Neutrophil (primary cell): ENCODE results near the gene DEFB132.
A peak's percentile ranks its signal among the peaks of the same experiment; 100 is the strongest.
"Not testable (repeated sequence)": the region's sequence is repeated elsewhere in the genome, so short reads cannot be mapped to it uniquely, and the experiment has no call there.

Experiments
- H3K27ac ChIP-seq: fragments of 200-600 bp; sonication (generic); 2 replicates; pipeline ENCODE4 v1.5.1; 2016; ENCODE audit warnings: mild to moderate bottlenecking, moderate library complexity
- H3K27me3 ChIP-seq: fragments of 200-600 bp; sonication (generic); 2 replicates; pipeline ENCODE4 v1.6.0; 2016; ENCODE audit warnings: mild to moderate bottlenecking
- H3K36me3 ChIP-seq: fragments of 200-600 bp; sonication (generic); 2 replicates; pipeline ENCODE4 v1.5.1; 2017
- H3K4me1 ChIP-seq, 2 experiments: fragments of 200-600 bp in 1 of 2; sonication (generic) in 1 of 2; 1 replicate in 1 of 2; 2 replicates in 1 of 2; pipeline versions ENCODE4 v1.5.1 to v1.6.1; 2013 to 2016; ENCODE audit warnings: low read depth in 1 of 2, low read length in 1 of 2, mild to moderate bottlenecking in 1 of 2, moderate library complexity in 1 of 2; ENCODE audit not compliant: control insufficient read depth in 1 of 2, insufficient read depth in 1 of 2
- H3K4me3 ChIP-seq, 2 experiments: fragments of 200-600 bp in 1 of 2; sonication (generic) in 1 of 2; 1 replicate in 1 of 2; 2 replicates in 1 of 2; pipeline ENCODE4 v1.5.1; 2013 to 2016; ENCODE audit warnings: low read depth in 1 of 2, low read length in 1 of 2, mild to moderate bottlenecking in 1 of 2, moderate library complexity in 1 of 2
- H3K9me3 ChIP-seq: fragments of 200-600 bp; sonication (generic); 2 replicates; pipeline ENCODE4 v1.5.1; 2016
- CTCF ChIP-seq: fragments of 200-600 bp; sonication (generic); IDR thresholded peaks from 2 replicates; pipeline ENCODE4 v1.5.1; 2016; ENCODE audit warnings: antibody characterized with exemption

Gene DEFB132

GRCh38 chr20:217266-217665 lies 40.3 kb upstream of the DEFB132 start:
- H3K4me3 ChIP-seq, result no peak overlapping the region
- H3K4me1 ChIP-seq, result no peaks in the 10 kb centered on the region
- H3K27ac ChIP-seq, result no peak overlapping the region
- H3K36me3 ChIP-seq, result no peaks in the 10 kb centered on the region
- peaks cover 27% of the 10 kb centered on the region for H3K27me3 ChIP-seq
- no peaks in the 10 kb centered on the region for H3K9me3 ChIP-seq
- TF ChIP-seq CTCF, result no peak

- Histone ChIP-seq H3K4me1 (no peaks in the 10 kb centered on the region), H3K4me3 (no peak overlapping the region), H3K27me3 (peaks cover 27% of the 10 kb centered on the region), H3K27ac (no peak overlapping the region), H3K9me3 (no peaks in the 10 kb centered on the region), H3K36me3 (no peaks in the 10 kb centered on the region)
- TF ChIP-seq CTCF, result no peak
Measured at GRCh38 chr20:219290-220115, 38.0 kb upstream of the DEFB132 start.

- no peak overlapping the region for H3K4me3 ChIP-seq
- no peak overlapping the region for H3K27ac ChIP-seq
- TF ChIP-seq CTCF, result no peak
- peaks cover 27% of the 10 kb centered on the region for H3K27me3 ChIP-seq
- H3K36me3 ChIP-seq, result no peaks in the 10 kb centered on the region
- H3K9me3 ChIP-seq, result no peaks in the 10 kb centered on the region
- no peaks in the 10 kb centered on the region for H3K4me1 ChIP-seq
Measured at GRCh38 chr20:221258-221830, 36.2 kb upstream of the DEFB132 start.

GRCh38 chr20:225879-226278 lies 31.6 kb upstream of the DEFB132 start:
- H3K4me1 ChIP-seq, H3K4me3 ChIP-seq, H3K36me3 ChIP-seq, H3K27ac ChIP-seq, H3K27me3 ChIP-seq, H3K9me3 ChIP-seq: not testable (repeated sequence)

GRCh38 chr20:226958-227357 lies 30.6 kb upstream of the DEFB132 start, which contains the start of gene DEFB129:
TSS of gene DEFB129 (plus strand) at chr20:227258. CDS start at chr20:227289, 31 bp downstream.
- TF ChIP-seq CTCF, result no peak
- H3K27ac ChIP-seq, result peak within 1 kb of the TSS; percentile 70

GRCh38 chr20:227439-228105 lies 30.0 kb upstream of the DEFB132 start:
- H3K27ac ChIP-seq, result peak overlapping the region; percentile 70
- no peaks in the 10 kb centered on the region for H3K9me3 ChIP-seq
- no peaks in the 10 kb centered on the region for H3K36me3 ChIP-seq
- H3K4me1 ChIP-seq, result peaks cover 0 to 9% of the 10 kb centered on the region in 2 experiments
- H3K4me3 ChIP-seq, result no peak overlapping the region
- H3K27me3 ChIP-seq, result no peaks in the 10 kb centered on the region
- TF ChIP-seq CTCF, result no peak

More at GRCh38 chr20:226958-227357, 30.6 kb upstream of the DEFB132 start, which contains the start of gene DEFB129:
- Histone ChIP-seq H3K36me3 (no peaks in the 10 kb centered on the region), H3K4me1 (peaks cover 0 to 9% of the 10 kb centered on the region in 2 experiments), H3K9me3 (no peaks in the 10 kb centered on the region), H3K4me3 (no peak within 1 kb of the TSS), H3K27me3 (no peaks in the 10 kb centered on the region)
